ENCODE measurements around the gene CEP131.

The CEP131 gene

GRCh38 chr17:81182596-81182995 is 40.2 kb downstream of the CEP131 start:
- DNase-seq = no peak

- DNase-seq = no peak
These were observed 41.0 kb downstream of the CEP131 start for GRCh38 chr17:81181811-81182185.

- DNase-seq = no peak
These were observed 41.6 kb downstream of the CEP131 start for GRCh38 chr17:81180836-81181810.

GRCh38 chr17:81179861-81180260 is 42.9 kb downstream of the CEP131 start:
- no peak for DNase-seq

DNA sequence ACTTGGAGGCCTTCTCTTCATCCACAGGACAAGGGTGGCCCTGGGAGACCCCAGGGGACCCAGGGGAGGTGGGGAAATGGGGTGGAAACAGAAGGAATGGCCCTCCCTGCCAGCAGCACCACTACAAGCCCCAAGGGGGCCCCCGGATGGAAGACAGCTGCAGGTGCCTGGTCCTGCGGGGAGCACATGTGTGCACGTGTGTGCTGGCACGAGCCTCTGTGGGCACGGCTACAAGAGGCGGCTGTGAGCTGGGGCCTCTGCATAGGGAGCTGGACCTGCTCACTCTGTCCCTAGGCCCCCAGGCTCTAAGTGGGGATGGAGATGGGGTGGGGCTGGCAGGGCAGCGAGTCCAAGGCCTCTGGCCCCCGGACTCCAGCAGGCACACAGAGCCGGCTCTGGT is 43.5 kb downstream of the CEP131 start:
- DNase-seq = no peak

DNA sequence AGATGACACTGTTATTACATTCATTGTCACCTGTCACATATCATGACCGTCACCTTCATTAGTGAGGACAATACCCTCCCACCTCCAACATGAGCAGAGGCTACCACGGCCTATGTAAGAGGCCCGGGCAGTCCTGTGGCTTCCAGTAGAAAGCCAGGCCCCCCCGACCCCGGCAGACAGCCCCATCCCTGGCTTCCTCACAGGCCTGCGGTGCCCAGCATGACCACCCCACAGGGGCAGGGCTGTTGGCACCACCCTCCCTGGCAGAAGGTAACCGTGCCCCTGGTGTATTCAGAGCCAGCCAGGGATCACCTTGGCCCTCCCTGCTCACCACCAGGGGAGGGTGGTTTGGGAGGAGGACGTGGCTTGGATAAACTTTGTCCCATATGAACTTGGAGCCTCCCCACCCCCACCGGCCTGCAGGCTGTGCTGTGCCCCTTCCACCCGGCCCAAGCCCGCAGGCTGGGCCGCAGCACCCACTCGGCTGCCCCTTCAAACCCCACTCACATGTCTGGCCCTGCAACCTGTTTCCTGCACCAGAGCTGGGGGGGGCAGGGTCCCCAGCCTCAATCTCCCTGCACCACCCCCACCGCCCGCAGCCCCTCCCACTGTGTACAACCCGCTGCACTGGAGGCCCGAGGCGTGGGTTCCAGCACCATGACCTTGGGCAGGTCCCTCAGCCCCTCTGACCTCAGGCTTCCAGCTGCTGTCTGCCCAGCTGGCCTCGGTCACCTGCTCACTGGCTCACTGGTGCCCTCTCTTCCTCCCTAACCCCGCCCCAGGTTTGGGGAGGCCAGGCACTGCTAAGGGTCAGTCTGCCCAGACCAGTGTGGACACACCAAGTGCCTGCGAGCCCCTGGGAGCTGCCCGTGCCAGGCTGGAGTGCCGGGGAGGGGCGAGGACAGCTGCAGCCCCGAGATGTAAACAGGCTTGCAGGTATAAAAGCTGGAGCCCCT is 44.4 kb downstream of the CEP131 start:
- DNase-seq = no peak

GRCh38 chr17:81176666-81177065 is 46.1 kb downstream of the CEP131 start:
- DNase-seq = peak; percentile 11

DNA sequence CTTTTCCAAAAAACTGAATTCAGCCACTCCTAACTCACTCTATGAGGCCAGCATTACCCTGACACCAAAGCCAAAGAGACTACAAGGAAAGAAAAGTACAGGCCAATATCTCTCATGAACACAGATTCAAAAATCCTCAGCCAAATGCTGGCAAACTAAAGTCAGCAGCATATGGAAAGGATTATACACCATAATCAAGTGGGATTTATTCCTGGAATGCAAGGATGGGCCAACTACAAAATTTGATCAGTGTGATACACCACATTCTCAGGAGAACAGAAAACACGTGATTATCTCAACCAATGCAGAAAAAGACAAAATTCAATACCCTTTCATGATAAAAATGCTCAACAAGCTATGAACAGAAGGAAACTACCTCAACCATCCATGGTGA is 49.0 kb downstream of the CEP131 start:
- DNase-seq = no peak

- no peak for DNase-seq
These were observed 49.6 kb downstream of the CEP131 start for GRCh38 chr17:81173052-81173761.

DNA sequence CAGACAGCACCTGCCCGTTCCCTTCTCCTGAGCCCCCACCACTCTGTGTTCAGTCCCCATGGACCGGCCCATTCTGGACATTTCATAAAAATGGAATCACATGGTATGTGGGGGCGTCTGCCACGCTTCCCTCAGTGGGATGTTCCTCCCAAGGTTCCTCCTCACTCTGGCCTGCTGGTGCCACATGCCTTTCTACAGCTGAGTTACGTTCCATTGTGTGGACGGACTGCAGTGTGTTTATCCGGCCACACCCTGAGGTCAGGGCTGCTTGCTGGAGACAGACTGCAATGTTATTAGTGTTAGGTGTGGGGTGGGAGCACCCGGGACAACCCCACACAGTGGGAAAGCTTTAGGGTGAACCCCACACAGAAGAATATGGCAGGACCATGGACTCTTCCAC is 50.8 kb downstream of the CEP131 start:
- DNase-seq = no peak

GRCh38 chr17:81170727-81171494 is 51.9 kb downstream of the CEP131 start:
- no peak for DNase-seq

DNA sequence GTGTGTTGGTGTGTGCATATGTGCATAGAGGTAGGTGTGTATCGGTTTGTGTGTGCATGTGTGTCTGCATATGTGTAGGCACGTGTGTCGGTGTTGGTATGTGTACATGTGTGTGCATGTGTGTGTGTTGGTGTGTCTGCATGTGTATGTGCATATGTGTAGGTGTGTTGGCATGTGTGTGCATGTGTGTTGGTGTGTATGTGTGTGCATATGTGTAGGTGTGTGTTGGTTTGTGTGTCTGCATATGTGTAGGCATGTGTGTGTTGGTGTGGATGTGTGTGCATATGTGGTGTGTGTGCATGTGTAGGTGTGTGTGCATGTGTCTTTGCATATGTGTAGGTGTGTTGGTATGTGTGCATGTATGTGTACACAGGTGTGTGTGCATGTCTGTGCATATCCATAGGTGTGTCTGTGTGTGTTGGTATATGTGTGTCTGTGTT is 52.9 kb downstream of the CEP131 start:
- DNase-seq = no peak

- DNase-seq = no peak
These were observed 55.1 kb downstream of the CEP131 start for GRCh38 chr17:81167638-81168037.

GRCh38 chr17:81167194-81167524 is 55.6 kb downstream of the CEP131 start:
- no peak for DNase-seq

GRCh38 chr17:81166033-81166492 is 56.7 kb downstream of the CEP131 start, which contains the start of gene AATK:
Gene AATK, minus strand, starts transcription at chr17:81166221. Its CDS starts 229 bp downstream, at chr17:81165992.
- DNase-seq = no peak

DNA sequence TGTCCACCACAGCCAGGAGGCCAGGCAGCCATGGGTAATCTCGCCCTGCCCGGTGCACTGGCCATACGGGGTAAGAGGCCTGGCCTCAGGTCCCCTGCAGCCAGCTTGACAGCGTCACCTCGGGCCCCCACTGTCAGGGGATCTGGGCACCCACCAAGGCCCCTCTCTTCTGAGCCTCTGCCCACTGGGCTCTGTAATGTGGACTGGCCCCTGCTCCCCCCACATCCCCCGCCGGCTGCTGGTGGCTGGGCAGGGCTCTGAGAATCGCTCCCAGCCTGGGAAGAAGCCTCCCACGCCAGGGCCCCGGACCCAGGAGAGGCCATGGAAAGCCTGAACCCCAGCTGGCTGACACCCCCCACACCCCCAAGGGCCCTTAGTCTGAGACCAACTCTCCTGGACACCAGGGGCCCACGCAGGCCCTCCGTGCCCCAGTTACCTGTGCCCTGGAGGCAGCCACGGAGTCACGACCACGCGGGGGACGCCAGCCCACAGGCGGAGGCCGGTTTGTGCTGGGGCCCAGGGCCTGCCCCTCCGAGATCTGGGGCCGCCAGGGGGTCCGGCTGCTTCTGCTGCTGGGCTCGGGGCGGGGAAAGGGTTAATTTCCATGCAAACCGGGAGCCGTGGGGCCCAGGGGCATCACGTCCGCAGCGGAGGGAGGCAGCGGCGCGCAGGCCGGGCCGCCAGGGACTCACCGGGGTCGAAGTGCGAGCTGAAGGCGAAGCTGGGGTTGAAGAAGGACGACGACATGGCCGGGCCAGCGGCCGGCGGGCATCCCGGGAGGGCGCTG is 57.3 kb downstream of the CEP131 start, which contains the start of gene PVALEF:
TSS of gene PVALEF (plus strand) at position 262 of the 787 bp plus-strand sequence. CDS start 15,720 bp downstream, outside the sequence.
- no peak for DNase-seq

- DNase-seq = no peak
These were observed 58.2 kb downstream of the CEP131 start for GRCh38 chr17:81164371-81165245.

DNA sequence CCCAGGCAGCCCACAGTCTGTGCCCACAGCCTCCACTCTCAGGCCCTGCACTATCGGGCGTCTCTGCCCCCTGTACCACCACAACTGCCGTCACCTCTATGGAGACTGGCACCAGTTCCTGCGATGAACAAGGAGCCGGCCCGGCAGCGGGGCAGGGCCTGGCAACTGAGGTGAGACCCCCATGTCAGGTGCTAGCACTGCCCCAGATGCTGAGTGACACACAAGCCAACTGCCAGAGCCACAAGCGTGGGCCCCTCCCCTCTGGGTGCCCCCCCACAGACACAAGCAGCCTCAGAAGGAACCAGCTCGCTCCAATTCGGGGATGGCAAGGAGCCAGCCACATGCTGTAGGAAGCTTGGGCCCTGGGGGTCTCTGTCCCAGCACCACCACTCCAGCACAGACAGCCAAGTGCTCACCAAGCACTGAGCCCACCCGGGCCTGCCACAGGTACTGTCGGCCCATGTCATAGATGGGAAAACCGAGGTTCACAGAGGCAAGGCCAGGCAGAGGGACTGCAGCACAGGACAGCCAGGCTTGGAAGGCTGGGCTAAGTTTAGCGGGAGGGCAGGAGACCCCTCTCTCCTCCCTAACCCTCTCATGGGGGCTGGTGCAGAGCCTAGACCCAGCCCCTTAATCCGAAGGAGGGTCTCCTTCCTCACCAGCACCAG is 58.9 kb downstream of the CEP131 start:
- no peak for DNase-seq

GRCh38 chr17:81163051-81163695 is 59.6 kb downstream of the CEP131 start:
- DNase-seq = no peak

All from HCEC 1CT (cell line).